Measurements from ENCODE around the gene FMO4. TPM values are rescaled to one million over a fixed set of nuclear protein-coding genes. Genes with fewer than 3 reads are reported as not detected.
"Not testable (repeated sequence)": the region's sequence is repeated elsewhere in the genome, so short reads cannot be mapped to it uniquely, and the experiment has no call there.

The FMO4 gene
- total RNA-seq, 1 experiment from 2014 or later, result 2.8 TPM

DNA sequence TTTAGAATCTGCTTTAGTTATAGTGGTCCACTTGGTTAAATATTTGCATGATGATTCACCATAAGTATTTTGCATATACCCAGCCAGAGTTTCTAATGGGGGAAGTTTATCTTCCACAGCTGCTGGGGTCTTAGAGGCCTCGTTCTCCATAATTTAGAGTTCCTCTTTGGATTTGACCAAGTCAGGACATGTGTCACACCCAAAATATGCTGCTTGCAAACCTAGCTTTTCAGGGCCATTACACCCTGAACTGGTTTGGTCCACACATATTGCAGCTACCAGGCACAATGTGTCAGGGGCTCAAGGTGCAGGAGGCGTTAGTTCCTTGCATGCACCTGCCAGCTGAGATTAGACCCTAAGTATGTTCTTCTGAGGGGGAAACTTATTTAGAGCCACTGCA lies 17.1 kb upstream of the FMO4 start:
- no peaks in the 10 kb centered on the region for H3K27me3 ChIP-seq (replicated peaks)
- no peaks in the 10 kb centered on the region for H3K9me3 ChIP-seq (replicated peaks)
- H3K27ac ChIP-seq, result no peak overlapping the region
- no peaks in the 10 kb centered on the region for H3K36me3 ChIP-seq
- no peak for DNase-seq (ENCODE audit: low read depth in 1 of 2, low spot score in 2 of 2)
- no peak overlapping the region for H3K4me3 ChIP-seq
- no peaks in the 10 kb centered on the region for H3K4me1 ChIP-seq (replicated peaks)

DNA sequence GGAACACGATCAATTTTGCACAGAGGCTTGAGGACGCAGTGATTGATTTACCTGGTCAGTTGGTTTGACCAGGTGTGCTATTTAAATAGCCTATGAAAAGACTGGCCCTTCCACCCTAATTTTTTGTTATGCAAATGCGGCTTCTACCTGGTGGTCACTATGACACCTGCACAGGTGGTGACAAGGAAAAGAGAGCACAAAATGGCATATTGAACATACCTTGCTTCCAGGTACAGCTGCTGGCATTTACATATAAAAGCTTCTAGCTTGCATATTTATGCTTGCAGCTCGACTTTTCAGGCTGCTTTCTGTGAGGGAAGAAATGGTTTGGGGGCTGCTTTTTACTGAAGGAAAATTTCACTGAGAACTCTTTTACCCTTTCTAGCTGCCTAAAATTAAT lies 15.3 kb upstream of the FMO4 start:
- H3K36me3 ChIP-seq, result no peaks in the 10 kb centered on the region
- H3K4me3 ChIP-seq, result no peak overlapping the region
- no peaks in the 10 kb centered on the region; the same call in 1 of the 2 replicates for H3K9me3 ChIP-seq (replicated peaks)
- H3K27ac ChIP-seq, result no peak overlapping the region
- DNase-seq (ENCODE audit: low read depth in 1 of 2, low spot score in 2 of 2), result no peak
- no peaks in the 10 kb centered on the region for H3K27me3 ChIP-seq (replicated peaks)
- no peaks in the 10 kb centered on the region for H3K4me1 ChIP-seq (replicated peaks)

DNA sequence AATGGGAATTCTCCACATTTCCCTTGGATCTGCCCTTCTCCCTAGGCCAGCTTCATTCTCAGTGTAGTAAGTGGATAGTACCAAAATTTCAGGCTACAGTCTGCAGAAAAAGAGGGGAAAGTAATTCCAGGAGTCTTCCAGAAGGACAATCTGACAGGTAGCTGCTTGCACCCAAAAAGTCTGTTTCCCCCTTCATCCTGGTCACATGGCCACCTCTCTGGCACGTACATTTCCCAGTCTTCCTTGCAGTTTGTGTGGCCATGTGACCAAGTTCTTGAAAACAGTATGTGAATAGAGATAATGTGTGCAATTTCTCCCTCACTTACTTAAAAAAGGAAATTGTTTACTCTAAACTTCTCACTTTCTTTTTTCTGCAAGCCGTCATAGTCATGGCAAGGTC lies 14.6 kb upstream of the FMO4 start:
- Histone ChIP-seq H3K4me3 (no peak overlapping the region), H3K9me3 (replicated peaks) (no peaks in the 10 kb centered on the region; the same call in 1 of the 2 replicates), H3K36me3 (no peaks in the 10 kb centered on the region), H3K27ac (no peak overlapping the region), H3K4me1 (replicated peaks) (no peaks in the 10 kb centered on the region), H3K27me3 (replicated peaks) (no peaks in the 10 kb centered on the region)
- no peak for DNase-seq (ENCODE audit: low read depth in 1 of 2, low spot score in 2 of 2)

DNA sequence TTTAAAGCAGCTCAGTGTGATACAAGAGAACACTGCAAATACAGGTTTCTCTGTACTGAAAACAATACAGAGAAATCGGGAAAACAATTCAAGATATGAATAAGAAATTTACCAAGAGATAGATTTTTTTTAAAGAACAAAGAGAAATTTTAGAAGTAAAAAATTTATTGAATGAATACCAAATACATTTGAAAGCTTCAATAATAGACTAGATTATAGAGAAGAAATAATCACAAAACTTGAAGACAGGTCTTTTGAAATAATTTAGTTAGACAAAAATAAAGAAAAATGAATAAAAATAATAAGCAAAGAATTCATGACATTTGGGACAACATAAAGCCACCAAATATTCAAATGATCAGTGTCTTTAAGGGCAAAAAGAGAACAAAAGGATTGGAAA lies 13.6 kb upstream of the FMO4 start:
- no peaks in the 10 kb centered on the region for H3K36me3 ChIP-seq
- H3K4me3 ChIP-seq, result no peak overlapping the region
- H3K4me1 ChIP-seq (replicated peaks), result no peaks in the 10 kb centered on the region
- no peaks in the 10 kb centered on the region for H3K27me3 ChIP-seq (replicated peaks)
- H3K9me3 ChIP-seq (replicated peaks), result no peaks in the 10 kb centered on the region; the same call in 1 of the 2 replicates
- DNase-seq (ENCODE audit: low read depth in 1 of 2, low spot score in 2 of 2), result no peak
- no peak overlapping the region for H3K27ac ChIP-seq

DNA sequence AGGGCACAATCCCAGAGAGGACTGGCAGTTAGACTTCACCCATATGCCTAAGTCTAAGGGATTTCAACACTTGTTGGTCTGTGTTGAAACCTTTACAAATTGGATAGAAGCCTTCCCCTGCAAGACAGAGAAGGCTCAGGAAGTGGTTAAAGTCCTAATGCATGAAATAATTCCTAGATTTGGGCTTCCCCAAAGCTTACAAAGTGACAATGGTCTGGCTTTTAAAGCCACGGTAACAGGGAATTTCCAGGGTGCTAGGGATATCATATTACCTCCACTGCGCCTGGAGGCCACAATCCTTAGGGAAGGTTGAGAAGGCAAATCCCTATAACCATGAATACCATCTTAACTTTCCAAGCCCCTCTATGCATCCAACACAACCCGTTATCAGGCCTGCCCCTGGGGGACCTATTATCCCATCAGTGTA lies 3.3 kb upstream of the FMO4 start:
- Histone ChIP-seq H3K4me3 (no peak overlapping the region), H3K9me3 (replicated peaks) (no peaks in the 10 kb centered on the region), H3K4me1 (replicated peaks) (peaks cover 3% of the 10 kb centered on the region), H3K27me3 (replicated peaks) (no peaks in the 10 kb centered on the region), H3K27ac (no peak overlapping the region), H3K36me3 (no peaks in the 10 kb centered on the region)
- DNase-seq (ENCODE audit: low read depth in 1 of 2, low spot score in 2 of 2), result no peak

DNA sequence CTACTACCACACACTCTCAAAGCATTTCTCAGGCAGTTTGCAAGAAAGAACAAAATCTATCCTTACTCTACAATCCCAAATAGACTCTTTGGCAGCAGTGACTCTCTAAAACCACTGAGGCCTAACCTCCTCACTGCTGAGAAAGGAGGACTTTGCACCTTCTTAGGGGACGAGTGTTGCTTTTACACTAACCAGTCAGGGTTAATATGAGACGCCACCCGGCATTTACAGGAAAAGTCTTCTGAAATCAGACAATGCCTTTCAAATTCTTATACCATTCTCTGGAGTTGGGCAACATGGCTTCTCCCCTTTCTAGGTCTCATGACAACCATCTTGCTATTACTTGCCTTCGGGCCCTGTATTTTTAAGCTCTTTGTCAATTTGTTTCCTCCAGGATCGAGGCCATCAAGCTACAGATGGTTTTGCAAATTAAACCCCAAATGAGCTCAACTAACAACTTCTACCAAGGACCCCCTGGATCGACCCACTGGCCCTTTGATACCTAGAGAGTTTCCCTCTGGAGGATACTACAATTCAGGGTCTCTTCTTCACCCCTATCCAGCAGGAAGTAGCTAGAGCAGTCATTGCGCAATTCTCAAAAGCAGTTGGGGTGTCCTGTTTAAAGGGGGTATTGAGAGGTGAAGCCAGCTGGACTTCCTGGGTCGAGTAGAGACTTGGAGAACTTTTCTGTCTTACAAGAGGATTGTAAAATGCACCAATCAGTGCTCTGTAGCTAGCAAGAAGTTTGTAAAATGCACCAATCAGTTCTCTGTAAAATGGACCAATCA lies 2.0 kb upstream of the FMO4 start:
- H3K36me3 ChIP-seq, result no peaks in the 10 kb centered on the region
- DNase-seq (ENCODE audit: low read depth in 1 of 2, low spot score in 2 of 2), result no peak
- H3K27me3 ChIP-seq (replicated peaks), result no peaks in the 10 kb centered on the region
- H3K4me3 ChIP-seq, result no peak overlapping the region
- H3K27ac ChIP-seq, result no peak overlapping the region
- peaks cover 3% of the 10 kb centered on the region for H3K4me1 ChIP-seq (replicated peaks)
- H3K9me3 ChIP-seq (replicated peaks), result no peaks in the 10 kb centered on the region

DNA sequence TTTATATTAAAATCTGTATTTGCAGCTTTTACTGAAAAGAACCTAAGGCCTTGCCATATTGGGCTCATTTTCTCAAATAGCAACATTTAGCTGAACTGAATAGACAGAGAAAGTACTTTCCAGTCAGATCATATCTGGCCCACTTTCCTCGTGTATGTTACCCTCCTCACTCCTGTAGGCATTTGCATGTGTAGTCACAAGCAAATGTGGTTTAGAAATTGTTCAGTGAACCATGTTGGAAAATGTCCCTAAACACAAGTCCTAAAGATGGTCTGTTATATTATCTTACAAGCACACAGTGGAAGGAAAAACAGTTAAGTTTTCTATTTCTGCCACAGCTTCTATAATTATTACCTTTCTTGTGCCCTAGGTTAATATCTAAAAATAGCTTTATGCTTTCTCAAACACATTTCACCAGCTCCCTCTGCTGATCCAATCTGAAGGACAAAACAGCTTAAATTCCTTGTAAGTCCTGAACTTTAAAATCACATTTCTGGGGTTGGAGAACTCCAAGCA lies 606 bp upstream of the FMO4 start:
- H3K27ac ChIP-seq, result no peak overlapping the region
- H3K27me3 ChIP-seq (replicated peaks), result no peaks in the 10 kb centered on the region
- H3K9me3 ChIP-seq (replicated peaks), result no peaks in the 10 kb centered on the region
- H3K36me3 ChIP-seq, result no peaks in the 10 kb centered on the region
- peaks cover 3% of the 10 kb centered on the region for H3K4me1 ChIP-seq (replicated peaks)
- no peak overlapping the region for H3K4me3 ChIP-seq
- DNase-seq (ENCODE audit: low read depth in 1 of 2, low spot score in 2 of 2), result no peak

DNA sequence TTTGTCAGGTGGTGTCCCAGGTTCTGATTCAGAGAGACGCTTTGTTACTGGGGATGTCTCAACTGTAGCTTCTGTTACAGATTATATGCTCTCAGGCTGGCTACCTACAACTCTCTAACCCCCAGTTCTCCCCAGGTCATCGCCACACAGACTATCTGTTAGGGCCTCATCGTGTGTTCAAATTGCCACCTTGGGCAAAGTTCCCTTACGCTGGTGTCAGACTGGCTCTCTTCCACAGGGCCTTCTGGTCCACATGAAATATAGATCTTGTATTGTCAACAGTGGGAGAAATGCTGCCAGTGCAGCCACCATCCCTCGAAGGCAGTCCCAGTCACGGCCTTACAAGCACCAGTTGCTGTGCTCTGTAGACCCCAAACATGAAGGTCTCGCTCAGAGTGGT lies 15.3 kb downstream of the FMO4 start:
- H3K36me3 ChIP-seq, result no peaks in the 10 kb centered on the region
- no peaks in the 10 kb centered on the region for H3K9me3 ChIP-seq (replicated peaks)
- no peak overlapping the region for H3K4me3 ChIP-seq
- no peak overlapping the region for H3K27ac ChIP-seq
- no peak for DNase-seq (ENCODE audit: low read depth in 1 of 2, low spot score in 2 of 2)
- H3K27me3 ChIP-seq (replicated peaks), result no peaks in the 10 kb centered on the region
- H3K4me1 ChIP-seq (replicated peaks), result no peaks in the 10 kb centered on the region

DNA sequence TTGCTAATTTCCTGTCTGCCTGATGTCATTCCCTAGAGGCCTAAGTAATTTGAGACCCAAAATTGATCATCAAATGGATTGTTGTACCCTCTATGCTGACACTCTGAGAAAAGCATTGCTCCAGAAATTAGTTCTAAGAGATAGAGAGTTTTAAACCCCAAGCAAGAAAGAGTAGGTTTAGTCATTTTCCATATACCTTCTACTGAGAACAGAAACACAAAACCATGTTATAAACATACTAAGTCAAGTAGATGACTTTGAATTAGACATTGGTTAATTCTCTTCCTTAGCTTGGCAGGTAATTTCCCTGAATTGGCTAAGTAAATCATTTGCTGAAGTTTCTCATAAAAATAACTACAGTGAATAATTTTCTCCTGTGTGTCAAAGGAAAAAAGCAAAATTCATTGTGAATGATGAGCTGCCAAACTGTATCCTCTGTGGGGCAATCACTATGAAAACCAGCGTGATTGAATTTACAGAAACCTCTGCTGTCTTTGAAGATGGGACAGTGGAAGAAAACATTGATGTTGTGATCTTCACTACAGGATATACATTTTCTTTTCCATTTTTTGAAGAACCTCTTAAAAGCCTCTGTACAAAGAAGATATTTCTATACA lies 20.1 kb downstream of the FMO4 start:
- H3K4me1 ChIP-seq (replicated peaks), result no peaks in the 10 kb centered on the region
- DNase-seq (ENCODE audit: low read depth in 1 of 2, low spot score in 2 of 2), result no peak
- no peaks in the 10 kb centered on the region for H3K9me3 ChIP-seq (replicated peaks)
- H3K36me3 ChIP-seq, result no peaks in the 10 kb centered on the region
- no peak overlapping the region for H3K27ac ChIP-seq
- H3K27me3 ChIP-seq (replicated peaks), result no peaks in the 10 kb centered on the region
- H3K4me3 ChIP-seq, result no peak overlapping the region

DNA sequence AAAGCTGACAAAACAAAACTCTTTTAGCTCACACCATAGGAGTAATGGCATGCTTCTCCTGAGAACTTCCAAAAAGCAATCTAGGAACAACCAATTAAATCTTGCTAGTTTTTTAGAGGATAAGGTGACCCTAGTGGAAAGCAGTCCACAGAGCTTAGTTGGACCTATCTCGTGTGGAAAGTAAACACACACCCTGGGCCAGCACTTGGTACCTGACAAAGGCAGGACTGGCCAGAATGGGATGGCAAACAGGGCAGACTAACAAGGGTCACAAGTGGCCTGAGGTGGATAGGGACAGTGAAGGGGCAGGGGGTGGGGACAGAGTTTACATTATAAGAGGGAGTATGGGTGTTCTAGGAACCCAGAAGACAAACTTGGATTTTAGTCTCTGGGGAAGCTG lies 22.0 kb downstream of the FMO4 start:
- Histone ChIP-seq H3K9me3 (replicated peaks) (no peaks in the 10 kb centered on the region), H3K4me3 (no peak overlapping the region), H3K27ac (no peak overlapping the region), H3K4me1 (replicated peaks) (no peaks in the 10 kb centered on the region), H3K27me3 (replicated peaks) (no peaks in the 10 kb centered on the region), H3K36me3 (no peaks in the 10 kb centered on the region)
- no peak for DNase-seq (ENCODE audit: low read depth in 1 of 2, low spot score in 2 of 2)

DNA sequence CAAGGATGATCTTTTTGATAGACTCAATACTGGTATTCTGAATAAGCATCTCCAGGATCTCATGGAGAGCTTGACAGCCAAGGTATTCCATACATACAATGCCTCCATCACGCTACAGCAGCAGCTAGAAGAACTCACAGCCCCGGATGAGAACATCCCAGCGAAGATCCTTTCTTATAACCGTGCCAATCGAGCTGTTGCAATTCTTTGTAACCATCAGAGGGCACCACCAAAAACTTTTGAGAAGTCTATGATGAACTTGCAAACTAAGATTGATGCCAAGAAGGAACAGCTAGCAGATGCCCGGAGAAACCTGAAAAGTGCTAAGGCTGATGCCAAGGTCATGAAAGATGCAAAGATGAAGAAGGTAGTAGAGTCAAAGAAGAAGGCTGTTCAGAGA lies 25.4 kb downstream of the FMO4 start:
- H3K9me3 ChIP-seq (replicated peaks); H3K4me3 ChIP-seq; DNase-seq (ENCODE audit: low read depth in 1 of 2, low spot score in 2 of 2); H3K4me1 ChIP-seq (replicated peaks); H3K27me3 ChIP-seq (replicated peaks); H3K27ac ChIP-seq; H3K36me3 ChIP-seq: not testable (repeated sequence)

DNA sequence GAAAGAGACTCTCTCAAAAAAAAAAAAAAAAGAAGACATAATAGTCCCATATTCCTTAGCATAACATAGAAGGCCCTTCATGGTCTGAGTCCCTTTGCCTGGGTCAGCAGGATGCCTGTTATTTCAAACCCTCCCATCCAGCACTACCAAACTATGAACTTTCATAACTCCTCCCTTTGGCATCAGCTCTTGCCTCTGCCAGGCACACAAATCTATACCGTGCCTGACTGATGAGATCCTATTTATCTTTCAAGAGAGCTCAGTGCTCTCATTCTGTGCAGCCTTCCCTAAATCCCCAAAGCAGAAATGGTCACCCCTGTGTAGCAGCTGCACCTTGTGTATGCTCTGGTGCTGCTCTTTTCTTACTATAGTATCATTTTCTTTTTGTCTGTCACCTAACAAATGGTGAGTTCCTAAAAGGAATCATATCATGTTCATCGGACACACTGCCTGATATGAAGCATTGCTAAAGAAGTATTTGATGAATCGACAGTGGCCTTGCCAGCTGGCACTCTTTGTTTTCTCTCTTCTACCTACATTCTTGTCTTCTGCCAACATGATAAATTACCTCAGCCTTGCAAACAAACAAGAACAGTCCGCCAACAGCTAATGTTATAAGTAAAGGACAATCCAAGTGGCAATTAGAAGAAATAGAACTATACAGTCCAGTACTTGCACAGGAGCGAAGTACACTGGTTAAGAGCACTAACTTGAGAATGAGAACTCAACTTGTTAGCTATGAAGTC lies 29.9 kb downstream of the FMO4 start:
- H3K4me3 ChIP-seq, result no peak overlapping the region
- no peak for DNase-seq (ENCODE audit: low read depth in 1 of 2, low spot score in 2 of 2)
- no peak overlapping the region for H3K27ac ChIP-seq
- H3K4me1 ChIP-seq (replicated peaks), result no peaks in the 10 kb centered on the region
- H3K36me3 ChIP-seq, result no peaks in the 10 kb centered on the region
- no peaks in the 10 kb centered on the region for H3K9me3 ChIP-seq (replicated peaks)
- H3K27me3 ChIP-seq (replicated peaks), result no peaks in the 10 kb centered on the region

DNA sequence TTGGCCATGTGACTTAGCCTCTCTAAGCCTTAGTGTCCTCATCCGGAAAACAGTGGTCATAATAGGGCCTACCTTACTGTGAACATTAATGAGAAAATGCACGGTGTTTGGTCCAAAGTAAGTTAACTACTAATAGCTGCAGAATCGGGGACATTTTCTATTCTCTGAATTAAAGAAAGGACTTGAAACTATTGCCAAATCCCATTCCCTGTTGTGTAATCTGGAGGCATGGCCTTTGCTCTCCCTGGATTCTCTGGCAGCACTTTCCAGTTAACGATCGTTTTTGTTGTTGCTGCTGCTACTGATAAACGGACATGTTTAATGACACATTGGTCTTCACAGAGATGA lies 30.5 kb downstream of the FMO4 start:
- Histone ChIP-seq H3K4me1 (replicated peaks) (no peaks in the 10 kb centered on the region), H3K27ac (no peak overlapping the region), H3K4me3 (no peak overlapping the region), H3K36me3 (no peaks in the 10 kb centered on the region), H3K27me3 (replicated peaks) (no peaks in the 10 kb centered on the region), H3K9me3 (replicated peaks) (no peaks in the 10 kb centered on the region)
- no peak for DNase-seq (ENCODE audit: low read depth in 1 of 2, low spot score in 2 of 2)

DNA sequence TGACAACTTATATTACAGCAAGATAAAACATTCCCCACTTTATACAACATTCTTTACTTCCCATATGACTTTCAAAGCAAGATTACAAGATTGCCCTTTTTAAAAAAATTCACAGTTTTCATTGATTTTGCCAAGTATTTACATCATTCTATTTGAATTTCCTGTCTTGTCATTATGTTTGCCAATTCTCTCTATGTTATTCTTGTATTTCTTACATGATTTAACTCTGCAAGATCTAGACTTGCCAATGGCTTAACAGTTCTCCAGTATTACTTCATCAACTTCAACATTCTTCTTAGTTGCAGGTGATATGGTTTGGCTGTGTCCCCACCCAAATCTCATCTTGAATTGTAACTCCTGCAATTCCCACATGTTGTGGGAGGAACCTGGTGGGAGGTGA lies 31.6 kb downstream of the FMO4 start:
- DNase-seq (ENCODE audit: low read depth in 1 of 2, low spot score in 2 of 2), result no peak
- Histone ChIP-seq H3K27me3 (replicated peaks) (no peaks in the 10 kb centered on the region), H3K9me3 (replicated peaks) (no peaks in the 10 kb centered on the region)

More for the DNA sequence above, 31.6 kb downstream of the FMO4 start:
- H3K4me1 ChIP-seq (replicated peaks), result no peaks in the 10 kb centered on the region
- H3K27ac ChIP-seq, result no peak overlapping the region
- no peak overlapping the region for H3K4me3 ChIP-seq
- H3K36me3 ChIP-seq, result no peaks in the 10 kb centered on the region
